GM12878 (cell line): ENCODE data around the gene LYPLAL1.

Experiments used
- BCL11A ChIP-seq: IDR thresholded peaks from 2 replicates; pipeline ENCODE4 v1.6.1; 2011; ENCODE audit warnings: low read depth, low read length
- REST ChIP-seq: IDR thresholded peaks from 2 replicates; pipeline ENCODE4 v1.6.1; 2012; ENCODE audit warnings: mild to moderate bottlenecking, low read depth, low read length
- TF ChIP-seq, protein P1 (sequence below): IDR thresholded peaks from 2 replicates; pipeline ENCODE4 v1.6.1; 2012; ENCODE audit warnings: low read length, inconsistent platforms

GRCh38 chr1:219215477-219215876 lies 41.8 kb downstream of the LYPLAL1 start:
- TF ChIP-seq REST: no peak
- TF ChIP-seq BCL11A: no peak
- TF ChIP-seq, protein P1, sequence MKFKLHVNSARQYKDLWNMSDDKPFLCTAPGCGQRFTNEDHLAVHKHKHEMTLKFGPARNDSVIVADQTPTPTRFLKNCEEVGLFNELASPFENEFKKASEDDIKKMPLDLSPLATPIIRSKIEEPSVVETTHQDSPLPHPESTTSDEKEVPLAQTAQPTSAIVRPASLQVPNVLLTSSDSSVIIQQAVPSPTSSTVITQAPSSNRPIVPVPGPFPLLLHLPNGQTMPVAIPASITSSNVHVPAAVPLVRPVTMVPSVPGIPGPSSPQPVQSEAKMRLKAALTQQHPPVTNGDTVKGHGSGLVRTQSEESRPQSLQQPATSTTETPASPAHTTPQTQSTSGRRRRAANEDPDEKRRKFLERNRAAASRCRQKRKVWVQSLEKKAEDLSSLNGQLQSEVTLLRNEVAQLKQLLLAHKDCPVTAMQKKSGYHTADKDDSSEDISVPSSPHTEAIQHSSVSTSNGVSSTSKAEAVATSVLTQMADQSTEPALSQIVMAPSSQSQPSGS: no peak
